ENCODE measurements around the gene TSKU.

GRCh38 chr11:76825726-76826396 is 42.7 kb downstream of the TSKU start:
- TF ChIP-seq CTCF (IDR thresholded peaks at IDR 0.05; ENCODE audit: poor library complexity) (no peak), EZH2phosphoT487 (IDR thresholded peaks at IDR 0.05; ENCODE audit: low read depth, severe bottlenecking, unreplicated experiment) (no peak)

All from hepatocyte (in vitro differentiated cells).